Inferior parietal cortex (tissue), 1 donor: ENCODE measurements around the gene ZDHHC8.
A peak's percentile ranks its signal among the peaks of the same experiment; 100 is the strongest.

ENCODE experiments used
- DNase-seq: peaks from one replicate; pipeline ENCODE4 v3.0.0-alpha.2; 2016; ENCODE audit errors: extremely low spot score

The ZDHHC8 gene

DNA sequence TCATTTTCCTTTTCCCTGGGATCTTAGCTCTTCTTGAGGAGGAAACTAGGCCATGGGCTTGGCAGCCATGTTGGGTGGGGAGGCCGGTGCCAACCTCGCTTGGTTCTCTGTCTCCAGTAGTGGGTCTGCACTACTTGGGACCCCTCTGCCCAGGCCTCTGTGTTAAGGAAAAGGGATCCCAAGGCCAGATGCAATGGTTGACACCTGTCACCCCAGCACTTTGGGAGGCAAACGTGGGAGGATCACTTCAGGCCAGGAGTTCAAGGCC, 1.9 kb upstream of the ZDHHC8 start:
- no peak for DNase-seq

GRCh38 chr22:20130319-20130718, 1.3 kb upstream of the ZDHHC8 start:
- no peak for DNase-seq

DNA sequence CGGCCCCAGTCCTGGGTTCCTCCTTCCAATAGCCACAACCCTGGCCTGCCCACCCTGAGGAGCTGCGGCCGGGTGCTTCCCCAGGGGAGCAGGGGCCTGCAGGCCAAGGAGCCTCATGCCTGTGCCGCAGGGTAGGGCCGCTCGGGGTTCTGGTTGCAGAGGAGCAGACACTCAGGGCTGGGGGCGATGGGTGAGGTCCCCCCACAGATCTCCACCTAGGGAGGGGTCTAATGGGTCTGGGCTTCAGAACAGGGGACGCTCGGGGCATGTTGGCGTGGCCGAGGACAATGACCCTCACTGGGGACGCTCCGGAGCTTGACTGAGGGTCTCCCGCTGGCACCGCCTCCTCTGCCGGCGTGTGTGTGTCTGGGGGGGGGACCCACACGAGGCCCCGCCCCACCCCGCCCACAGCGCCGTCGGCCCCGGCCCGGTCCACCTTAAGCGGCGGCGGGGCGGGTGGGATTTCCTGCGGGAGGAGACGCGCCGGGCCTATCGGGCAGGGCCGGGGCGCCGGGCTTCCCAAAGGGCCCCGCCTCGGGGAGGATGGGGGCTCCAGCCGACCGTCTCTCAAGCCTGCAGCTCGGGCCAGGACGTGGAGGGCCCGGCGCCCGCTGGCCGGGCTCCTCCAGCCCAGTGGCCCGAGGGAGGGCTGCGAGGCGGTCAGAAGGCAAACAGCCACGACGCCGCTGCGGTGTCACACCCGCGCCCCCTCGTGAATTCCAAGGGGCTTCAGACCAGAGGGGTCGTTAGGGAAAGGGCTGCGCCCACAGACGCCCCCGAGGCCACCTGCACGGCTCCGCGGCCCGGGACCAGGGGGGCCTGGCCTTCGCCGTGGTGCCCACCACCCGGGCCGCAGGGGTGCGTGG, 640 bp upstream of the ZDHHC8 start:
- DNase-seq, result peak; percentile 81

DNA sequence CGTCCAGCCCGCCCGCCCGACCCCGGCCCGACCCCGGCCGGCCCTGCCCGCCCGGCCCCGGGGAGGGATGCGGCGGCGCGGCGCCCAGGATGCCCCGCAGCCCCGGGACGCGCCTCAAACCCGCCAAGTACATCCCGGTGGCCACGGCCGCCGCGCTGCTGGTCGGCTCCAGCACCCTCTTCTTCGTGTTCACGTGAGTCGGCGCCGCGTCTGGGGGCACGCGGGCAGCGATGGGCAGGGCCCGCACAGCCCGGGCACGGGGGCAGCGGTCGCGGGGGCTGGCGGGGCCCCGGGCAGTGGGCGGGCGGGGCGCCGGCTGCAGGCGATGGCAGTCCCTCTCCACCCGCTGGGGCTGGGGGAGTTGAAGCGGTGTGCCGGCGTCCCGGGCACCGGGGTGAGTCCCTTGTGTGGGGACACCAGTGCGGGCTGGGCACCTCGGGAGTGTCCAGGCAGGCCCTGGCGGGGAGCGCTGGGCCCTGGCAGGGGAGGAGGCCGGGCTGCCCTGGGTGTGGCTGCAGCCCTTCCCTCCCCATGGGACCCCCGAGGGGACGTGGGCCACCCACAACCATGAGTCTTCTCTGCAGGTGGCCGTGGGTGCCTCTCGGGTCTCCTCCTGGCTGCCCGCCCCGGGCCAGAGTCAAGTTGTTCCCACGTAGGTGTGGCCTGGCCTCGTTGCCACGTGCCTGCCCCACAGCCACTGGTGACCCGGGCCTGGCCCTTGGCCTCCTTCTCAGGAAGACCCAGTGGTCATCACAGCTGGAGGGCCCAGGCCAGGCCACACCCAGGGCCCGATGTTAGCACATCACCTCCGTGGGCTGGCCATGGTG, 468 bp downstream of the ZDHHC8 start:
- no peak for DNase-seq

- no peak for DNase-seq
Observed at GRCh38 chr22:20132686-20133246, 1.2 kb downstream of the ZDHHC8 start.

DNA sequence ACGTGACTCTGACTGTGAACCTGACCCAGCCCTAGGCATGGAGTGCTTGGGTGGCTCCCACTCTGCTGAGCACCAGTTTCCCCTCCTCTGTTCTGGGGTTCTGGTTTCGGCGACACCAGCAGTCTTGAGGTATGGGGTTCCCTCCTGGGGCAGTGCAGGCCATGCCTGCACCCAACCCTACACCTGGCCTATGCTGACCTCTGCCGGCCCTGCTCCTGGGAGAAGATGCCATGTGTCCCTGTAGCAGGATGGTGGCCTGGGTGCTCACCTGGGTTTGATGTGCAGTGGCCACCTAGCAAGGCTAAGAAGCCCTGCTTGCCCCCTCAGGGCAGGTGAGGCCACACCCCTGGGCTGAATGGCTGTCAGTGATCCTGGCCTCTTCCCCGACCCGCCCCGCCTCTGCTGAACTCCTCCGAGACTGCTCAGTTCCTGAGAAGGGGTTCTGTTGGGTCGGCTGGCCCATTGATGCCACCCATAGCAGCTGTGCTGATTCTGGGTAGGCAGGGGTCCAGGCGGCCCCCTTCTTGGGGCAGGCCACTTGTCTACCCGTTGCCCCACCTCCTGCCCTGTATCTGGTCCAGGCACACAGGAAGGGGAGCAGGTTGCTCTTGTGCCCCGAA, 2.4 kb downstream of the ZDHHC8 start:
- no peak for DNase-seq

DNA sequence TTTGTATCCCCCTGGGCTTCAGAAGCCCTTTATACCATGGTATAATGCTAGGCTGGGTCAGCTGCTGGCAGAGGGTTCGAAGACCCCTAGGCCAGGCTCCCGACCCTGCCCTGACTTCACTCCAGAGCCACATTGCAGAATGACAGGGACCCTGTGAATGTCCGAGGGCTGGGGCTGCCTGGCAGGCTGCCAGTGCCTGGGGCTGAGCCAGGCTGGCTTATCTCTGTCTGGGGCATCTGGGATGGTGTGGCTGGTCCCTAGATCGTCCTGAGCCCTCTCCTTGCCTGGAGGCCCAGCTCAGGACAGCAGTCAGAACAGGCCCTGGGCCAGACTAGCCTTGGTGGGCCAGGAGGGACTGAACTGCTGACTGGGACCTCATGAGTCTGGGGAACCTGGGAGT, 3.7 kb downstream of the ZDHHC8 start:
- no peak for DNase-seq

DNA sequence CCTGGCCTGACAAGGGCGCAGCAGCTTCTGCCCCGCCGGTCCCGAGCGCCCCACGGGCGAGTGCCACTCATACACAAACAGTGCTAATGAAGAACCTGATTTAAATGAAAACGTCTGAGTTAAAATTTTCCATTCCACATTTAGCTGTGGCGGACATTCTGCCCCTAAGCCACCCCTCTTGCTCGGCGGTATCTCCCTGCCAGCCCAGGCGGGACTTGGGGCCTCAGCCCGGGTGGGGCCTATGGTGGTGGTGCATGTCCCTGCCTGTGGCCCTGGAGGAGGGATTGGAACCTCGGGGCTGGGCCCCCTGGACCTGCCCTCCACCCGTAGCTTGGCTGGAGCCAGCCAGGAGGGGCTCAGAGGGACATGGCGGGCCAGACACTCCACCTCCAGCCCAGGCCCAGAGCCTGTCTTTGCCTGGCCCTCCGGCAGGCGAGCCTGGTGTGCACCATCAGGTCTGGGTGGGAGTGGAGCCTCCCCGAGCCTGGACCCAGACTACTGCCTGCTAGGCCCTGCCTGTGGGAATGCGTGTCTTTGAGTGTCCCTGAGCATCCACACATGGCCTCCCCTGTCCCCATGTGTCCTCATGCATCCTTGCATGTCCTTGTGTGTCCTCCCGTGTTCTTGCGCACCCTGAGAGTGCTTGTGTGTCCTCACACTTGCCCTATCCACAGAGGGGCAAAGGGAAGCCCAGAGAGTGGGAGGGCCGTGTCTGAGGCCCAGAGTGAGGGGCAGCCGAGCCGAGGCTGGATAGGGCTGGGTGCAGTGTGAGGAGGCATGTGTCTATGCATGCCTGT, 4.4 kb downstream of the ZDHHC8 start:
- no peak for DNase-seq

- DNase-seq, result no peak
Observed at GRCh38 chr22:20136603-20136873, 4.9 kb downstream of the ZDHHC8 start.

DNA sequence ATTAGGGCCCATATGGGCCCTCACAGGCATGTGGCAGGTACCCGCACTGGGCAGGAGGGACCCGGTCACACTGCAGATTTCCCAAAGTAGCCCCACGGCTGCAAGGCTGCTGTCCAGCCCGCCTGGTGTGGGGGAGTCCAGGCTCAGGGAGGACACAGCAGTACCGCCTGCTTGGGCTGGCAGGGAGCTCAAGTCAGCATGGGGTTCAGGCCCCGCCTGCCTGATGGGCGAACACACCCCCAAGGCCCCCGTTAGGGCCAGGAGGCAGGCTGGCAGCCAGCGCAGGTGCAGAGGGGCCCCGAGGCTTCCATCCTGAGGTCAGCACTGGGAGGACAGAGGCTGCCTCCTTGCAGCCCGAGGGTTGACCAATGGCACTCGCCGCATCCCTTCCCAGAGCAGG, 5.5 kb downstream of the ZDHHC8 start:
- no peak for DNase-seq

DNA sequence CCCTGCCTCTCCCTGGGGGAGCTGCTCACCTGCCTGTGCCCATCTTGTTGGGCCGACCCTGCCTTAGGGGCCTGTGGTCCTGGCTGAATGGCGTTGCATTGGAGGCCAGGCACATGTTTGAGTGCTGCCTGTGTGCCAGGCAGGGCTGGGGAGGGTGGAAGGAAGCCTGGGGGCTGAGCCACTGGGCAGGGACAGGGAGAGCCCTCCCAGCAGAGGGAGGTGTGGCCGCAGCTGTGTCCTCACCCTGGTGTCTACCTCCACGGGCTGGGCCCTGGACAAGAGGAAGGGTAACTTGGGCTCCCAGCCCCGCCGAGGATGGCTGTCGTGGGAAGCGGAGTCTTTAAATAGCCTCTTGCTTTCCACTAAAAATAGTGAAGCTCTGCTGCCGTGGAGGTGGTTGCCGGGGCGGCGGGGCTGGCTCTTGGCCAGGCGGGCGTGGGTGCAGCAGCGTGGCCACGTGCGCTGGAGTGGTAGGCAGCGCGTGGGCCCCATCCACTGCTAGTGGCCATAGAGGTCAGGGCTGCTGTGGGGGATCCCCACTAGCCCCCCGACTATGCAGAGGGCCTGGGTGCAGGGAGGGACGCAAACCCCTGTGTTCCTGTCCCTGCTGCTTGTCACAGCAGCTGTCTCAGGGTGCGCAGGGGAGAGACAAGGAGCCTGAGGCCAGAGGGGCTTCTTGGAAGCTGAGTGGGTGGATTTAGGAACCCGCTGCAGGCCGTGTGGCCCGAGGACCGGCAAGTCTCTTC, 6.2 kb downstream of the ZDHHC8 start:
- DNase-seq, result peak; percentile 44

- DNase-seq, result no peak
Observed at GRCh38 chr22:20138417-20138738, 6.8 kb downstream of the ZDHHC8 start.

- DNase-seq, result no peak
Observed at GRCh38 chr22:20138868-20139267, 7.3 kb downstream of the ZDHHC8 start.

- DNase-seq, result no peak
Observed at GRCh38 chr22:20139391-20140106, 7.9 kb downstream of the ZDHHC8 start.

- DNase-seq, result no peak
Observed at GRCh38 chr22:20140107-20140445, 8.5 kb downstream of the ZDHHC8 start.

DNA sequence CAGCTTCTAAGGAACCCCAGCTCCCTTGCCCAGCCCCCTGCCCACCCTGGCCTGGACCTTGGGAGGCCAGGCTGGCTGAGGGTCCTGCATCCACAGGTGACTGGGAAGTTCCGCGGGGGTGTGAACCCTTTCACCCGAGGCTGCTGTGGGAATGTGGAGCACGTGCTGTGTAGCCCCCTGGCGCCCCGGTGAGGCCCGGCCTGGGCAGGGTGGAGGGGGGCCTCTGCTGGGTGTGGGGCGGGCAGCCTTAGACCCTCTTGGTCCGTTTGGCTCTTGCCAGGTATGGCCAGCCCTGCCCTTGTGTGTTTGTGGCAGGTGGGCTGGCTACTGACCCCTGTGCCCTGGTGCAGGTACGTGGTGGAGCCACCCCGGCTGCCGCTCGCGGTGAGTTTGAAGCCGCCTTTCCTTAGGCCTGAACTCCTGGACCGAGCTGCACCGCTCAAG, 8.9 kb downstream of the ZDHHC8 start:
- DNase-seq, result no peak

DNA sequence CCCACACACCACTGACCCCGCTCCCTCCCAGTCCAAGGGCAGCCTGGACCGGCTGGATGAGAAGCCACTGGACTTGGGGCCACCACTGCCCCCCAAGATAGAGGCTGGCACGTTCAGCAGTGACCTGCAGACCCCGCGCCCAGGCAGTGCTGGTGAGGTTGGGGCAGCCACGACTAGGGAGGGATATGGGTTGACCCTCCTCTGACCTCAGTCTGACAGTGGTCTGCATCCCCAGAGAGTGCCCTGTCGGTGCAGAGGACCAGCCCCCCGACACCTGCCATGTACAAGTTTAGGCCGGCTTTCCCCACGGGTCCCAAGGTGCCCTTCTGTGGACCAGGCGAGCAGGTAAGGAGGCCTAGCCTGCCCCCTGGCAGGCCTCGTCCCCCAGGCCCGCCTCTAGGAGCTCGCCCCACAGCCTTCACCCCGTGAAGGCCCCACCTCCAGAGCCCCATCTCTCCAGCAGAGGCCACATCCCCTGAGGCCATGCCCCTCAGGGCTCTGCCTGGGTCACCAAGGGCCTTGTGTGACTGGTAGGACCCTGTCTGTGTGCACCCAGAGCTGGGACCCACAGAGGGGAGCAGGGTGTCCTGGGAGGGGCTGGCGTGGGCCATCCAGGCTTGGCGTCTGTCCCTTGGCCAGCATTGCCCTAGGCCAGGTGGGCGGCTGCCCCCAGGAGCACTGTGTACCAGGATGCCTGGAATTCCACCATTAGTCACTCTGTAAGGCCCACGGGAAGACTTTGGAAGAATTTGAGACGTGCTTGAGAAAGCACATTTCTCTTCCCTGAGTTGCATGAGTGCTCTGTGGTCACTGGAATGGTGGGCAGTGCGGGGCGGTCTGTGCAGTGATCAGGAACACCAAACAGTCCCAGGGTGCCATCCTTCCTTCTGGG, 9.8 kb downstream of the ZDHHC8 start:
- DNase-seq, result no peak

DNA sequence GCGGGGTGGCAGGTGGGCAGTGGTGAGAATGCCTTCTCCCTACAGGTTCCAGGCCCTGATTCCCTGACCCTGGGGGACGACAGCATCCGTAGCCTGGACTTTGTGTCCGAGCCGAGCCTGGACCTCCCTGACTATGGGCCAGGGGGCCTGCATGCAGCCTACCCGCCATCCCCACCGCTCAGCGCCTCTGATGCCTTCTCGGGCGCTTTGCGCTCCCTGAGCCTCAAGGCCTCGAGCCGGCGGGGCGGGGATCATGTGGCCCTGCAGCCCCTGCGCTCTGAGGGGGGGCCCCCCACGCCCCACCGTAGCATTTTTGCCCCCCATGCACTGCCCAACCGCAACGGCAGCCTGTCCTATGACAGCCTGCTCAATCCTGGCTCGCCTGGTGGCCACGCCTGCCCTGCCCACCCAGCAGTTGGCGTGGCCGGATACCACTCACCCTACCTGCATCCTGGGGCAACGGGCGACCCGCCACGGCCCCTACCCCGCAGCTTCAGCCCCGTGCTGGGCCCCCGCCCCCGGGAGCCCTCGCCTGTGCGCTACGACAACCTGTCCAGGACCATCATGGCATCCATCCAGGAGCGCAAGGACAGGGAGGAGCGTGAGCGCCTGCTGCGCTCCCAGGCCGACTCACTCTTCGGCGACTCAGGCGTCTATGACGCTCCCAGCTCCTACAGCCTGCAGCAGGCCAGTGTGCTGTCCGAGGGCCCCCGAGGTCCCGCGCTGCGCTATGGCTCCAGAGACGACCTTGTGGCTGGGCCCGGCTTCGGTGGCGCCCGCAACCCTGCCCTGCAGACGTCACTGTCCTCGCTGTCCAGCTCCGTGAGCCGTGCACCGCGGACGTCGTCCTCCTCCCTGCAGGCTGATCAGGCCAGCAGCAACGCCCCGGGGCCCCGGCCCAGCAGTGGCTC, 11.4 kb downstream of the ZDHHC8 start:
- DNase-seq, result no peak
